GM19239 (cell line): ENCODE data around the gene TPK1.
"Not testable (repeated sequence)": the region's sequence is repeated elsewhere in the genome, so short reads cannot be mapped to it uniquely, and the experiment has no call there.

Experiments used
- DNase-seq: peaks from one replicate; pipeline ENCODE4 v3.0.0; 2011; ENCODE audit warnings: low spot score; ENCODE audit not compliant: insufficient read length
- FAIRE-seq: peaks from 2 replicates; lab custom pipeline; 2011; peaks lifted over from hg19 to GRCh38; lab: Jason Lieb, UNC

Gene TPK1

DNA sequence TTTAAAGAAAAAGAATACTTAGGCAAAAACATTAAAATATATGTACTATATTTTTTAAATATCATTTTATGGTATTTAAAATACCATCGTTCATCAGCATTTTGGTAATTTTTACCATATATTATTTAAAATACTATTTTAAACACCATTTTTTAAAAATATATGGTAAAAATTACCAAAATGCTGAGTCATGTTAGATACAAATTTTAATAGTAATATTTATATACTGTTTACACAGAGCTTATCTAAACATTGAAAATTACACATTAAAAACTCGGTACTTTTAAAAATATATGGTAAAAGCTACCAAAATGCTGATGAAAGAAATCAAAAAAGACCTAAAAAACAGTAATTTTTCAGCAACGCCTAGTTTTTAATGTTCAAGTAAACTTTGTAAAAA lies 105.6 kb downstream of the TPK1 start:
- FAIRE-seq, result no peak
- no peak for DNase-seq

DNA sequence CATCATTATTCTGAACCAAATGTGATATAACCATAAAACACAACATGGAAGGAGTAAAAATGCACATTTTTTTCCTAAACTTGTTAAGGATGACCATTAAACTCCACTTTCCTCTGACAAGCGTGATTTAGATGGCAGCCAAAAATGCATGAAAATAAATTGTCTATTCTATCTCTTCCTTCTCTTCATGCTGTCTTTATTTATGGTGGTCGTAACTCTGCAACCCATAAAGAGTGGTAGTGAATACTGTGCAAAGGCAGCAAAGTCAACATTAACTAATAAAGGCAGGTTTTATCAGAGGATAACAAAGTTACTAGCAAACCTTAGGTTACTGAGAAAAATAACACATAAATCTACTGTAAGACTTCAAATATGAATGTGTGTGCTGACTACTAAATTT lies 106.6 kb downstream of the TPK1 start:
- no peak for FAIRE-seq
- DNase-seq, result no peak

DNA sequence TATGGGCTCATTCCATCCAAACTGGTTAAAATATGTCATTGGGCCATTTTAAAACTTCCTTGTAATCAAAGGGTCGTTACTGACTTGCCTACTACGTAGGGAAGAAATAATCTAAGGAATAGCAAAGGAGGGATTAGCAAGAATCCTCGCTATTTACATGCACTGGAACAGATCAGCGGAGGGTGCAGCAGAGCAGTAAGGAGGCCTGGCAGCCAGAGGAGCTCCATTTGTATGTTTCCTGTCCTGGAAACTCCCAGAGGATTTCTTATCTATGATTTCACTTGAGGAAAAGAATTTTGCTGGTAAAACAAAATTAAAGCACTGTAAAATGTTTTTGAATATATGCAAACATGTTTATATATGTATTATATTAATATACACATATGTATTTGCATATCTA lies 107.3 kb downstream of the TPK1 start:
- no peak for DNase-seq
- no peak for FAIRE-seq

DNA sequence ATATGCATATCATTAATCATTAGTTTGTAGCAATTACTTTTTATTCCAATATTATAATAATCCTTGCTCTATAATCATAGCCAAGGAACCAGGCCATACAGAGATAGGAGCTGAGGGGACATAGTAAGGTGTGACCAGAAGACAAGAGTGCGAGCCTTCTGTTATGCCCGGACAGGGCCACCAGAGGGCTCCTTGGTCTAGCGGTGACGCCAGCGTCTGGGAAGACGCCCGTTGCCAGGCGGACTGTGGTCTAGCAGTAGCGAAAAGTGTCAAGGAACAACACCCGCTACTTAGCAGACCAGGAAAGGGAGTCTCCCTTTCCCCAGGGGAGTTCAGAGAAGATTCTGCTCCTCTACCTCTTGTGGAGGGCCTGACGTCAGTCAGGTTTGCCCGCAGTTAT lies 109.0 kb downstream of the TPK1 start:
- FAIRE-seq, DNase-seq: not testable (repeated sequence)

DNA sequence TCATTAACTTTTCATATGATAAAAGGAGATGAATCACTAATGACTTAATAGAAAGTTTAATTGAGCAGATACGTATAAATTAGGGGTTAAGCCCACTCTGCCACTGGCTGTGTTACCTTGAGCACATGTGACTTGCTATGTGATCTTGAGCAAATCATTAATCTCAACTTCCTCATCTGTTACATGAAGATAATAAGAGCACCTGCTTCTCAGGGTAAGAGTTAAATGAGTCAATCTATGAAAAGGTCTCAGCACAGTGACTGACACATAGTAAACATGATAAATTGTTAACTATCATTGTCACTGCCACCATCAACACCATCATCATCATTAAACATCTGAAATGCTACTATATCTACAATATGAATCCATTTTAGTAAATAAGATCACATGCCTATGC lies 110.8 kb downstream of the TPK1 start:
- FAIRE-seq, result no peak
- DNase-seq, result peak; percentile 7

DNA sequence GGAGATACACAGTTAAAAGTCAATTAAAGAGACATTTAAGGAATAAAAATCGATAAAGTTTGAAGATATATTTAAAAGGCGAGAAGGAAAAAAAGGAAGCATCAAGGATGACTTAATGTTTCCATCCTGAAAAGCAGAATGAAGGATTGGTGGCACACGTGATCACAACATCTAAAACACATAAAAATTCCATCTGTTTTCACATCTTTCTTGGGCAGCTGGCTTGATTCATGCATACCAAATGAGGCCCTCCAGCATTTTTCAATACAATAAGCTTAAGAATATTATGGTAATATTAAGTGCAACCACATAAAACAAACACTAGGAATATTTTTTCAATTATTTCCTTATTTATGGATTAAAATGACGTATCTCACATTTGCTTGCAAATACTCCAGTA lies 112.6 kb downstream of the TPK1 start:
- FAIRE-seq (no peak), DNase-seq (no peak)

DNA sequence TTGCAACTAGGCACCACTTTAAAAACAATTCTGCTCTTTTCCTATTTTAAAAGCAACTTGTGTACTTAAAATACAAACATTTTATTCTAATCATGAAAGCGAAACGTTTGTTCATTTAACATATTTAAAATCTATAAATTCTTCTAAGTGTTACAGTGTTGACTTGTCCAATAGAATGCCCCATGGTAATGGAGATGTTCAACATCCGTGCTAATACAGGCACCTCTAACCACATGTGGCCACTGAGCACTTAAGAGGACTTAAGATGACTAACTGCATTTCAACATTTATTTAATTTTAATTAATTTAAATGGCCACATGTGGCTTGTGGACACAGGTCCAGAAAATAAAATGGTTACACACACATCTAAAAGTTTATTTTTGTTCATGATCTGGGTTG lies 115.1 kb downstream of the TPK1 start:
- no peak for FAIRE-seq
- no peak for DNase-seq

DNA sequence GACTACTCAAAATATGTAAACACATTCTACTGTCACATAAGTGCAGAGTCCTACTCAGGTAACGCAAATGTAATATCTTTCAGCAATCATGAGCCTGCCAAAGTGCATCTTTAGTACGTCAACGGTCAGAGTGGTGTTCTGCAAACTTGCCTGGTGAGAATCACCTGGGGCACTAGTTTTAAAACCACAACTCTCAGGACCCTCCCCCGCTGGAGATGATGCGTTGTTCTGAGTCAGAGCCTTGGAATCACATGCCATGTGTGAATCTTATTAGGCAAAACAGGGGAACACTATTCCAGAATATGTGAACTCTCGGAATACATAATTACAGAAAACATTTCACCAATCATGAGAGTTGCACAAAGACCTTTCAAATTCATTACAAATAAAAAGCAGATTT lies 115.7 kb downstream of the TPK1 start:
- DNase-seq, result no peak
- no peak for FAIRE-seq

DNA sequence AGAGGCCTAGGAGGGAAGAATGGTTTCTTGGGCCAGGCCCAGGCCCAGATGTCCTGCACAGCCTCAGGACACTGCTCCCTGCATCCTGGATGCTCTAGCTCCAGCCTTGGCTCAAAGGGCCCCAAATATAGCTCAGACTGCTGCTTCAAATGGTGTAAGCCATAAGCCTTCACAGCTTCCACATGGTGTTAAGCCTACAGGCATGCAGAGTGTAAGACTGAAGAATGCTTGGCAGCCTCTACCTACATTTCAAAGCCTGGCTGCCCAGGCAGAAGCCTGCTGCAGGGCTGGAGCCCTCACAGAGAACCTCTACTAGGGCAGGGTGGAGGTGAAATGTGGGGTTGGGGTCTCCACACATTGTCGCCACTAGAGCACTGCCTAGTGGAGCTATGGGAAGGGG lies 118.1 kb downstream of the TPK1 start:
- FAIRE-seq, result no peak
- no peak for DNase-seq

DNA sequence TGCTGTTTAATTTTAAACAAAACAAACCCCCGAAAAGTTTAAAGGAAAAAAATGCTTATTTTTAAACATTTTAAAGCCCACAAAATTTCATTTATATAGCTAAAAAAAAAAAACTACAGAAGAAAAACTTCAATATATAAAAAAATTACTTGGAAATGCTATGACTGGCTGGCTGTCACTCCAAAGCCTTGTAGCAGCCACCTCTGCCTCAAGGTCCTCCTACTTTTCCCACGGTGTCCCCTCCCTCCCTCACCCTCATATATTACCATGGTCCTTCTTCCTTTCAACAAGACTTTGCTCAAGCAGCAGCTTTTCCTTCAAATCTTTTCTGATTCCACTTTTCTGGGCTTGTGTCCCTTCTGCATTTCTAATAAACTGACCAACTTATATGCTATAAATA lies 122.0 kb downstream of the TPK1 start:
- FAIRE-seq, result no peak

DNA sequence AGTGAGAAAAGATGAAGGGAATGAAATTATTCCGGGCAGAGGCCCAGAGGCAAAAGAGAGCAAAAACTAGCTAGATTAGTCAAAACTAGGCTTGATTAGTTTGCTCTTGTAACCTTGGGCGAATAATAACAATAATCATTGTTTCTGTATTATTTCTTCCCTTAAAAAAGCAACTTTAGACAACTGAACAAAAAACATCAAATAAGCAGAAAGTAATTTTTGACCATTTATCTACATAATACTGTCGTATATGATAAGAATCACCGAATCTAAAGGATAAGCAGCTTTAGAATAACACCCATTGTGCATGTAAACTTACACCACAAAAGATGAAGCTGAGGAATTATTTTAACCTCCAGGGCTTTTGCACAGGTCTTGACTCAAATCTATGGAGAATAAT lies 125.1 kb downstream of the TPK1 start:
- no peak for FAIRE-seq

More for the DNA sequence above, 122.0 kb downstream of the TPK1 start:
- DNase-seq, result no peak

DNA sequence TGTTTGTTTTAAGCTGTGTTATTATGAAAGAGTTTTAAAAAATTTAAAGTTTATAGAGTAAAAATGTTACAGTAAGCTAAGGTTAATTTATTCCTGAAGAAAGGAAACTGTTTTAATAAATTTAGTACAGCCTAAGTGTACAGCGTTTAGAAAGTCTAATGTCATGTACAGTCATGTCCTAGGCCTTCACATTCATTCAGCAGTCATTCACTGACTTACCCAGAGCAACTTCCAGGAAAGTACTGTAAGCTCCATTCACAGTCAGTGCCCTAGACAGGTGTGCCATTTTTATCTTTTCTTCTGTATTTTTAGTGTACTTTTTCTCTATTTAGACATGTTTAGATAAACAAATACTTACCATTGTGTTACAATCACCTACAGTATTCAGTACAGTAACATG lies 126.8 kb downstream of the TPK1 start:
- FAIRE-seq, result no peak
- DNase-seq, result no peak

More for the DNA sequence above, 125.1 kb downstream of the TPK1 start:
- no peak for DNase-seq

DNA sequence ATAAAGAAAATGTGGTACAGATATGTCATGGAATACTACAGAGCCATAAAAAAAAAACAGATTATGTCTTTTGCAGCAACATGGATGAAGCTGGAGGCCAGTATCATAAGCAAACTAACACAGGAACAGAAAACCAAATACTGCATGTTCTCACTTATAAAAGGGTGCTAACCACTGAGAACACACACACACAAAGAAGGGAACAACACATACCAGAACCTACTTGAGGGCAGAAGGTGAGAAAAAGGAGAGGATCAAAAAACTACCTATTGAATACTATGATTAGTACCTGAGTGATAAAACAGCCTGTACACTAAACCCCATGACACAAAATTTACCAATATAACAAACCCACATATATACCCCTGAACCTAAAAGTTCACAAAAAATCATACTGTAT lies 144.6 kb downstream of the TPK1 start:
- FAIRE-seq (no peak), DNase-seq (no peak)

DNA sequence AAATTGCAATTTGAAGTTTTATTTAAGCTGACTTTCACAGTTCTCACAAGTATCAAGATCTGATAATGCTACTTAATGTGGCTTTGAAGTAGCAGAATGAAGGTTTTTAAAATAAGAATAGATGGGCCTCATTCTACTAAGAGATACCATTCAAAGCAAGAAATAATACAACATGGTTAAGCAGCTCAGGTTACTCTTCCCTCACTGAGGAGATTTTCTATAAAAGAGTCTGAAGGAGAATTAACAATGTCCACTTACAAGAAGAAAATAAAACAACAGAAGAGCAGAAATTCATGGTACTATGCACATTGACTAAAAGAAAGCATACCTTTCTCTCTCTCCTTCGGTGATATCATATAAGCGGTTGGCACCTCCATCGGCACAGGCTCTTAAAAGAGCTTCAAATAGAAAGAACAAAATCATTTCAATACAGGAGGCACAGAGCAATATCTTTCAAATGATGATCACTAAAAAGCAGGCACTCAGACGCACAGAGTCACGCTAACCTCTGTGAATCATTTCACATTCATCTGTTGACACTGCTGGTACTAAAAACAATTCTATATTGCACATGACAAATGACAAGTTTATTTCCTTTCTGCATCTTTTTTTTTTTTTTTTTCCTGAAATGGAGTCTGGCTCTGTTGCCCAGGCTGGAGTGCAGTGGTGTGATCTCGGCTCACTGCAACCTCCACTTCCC lies 153.1 kb downstream of the TPK1 start:
- no peak for DNase-seq
- FAIRE-seq, result no peak

DNA sequence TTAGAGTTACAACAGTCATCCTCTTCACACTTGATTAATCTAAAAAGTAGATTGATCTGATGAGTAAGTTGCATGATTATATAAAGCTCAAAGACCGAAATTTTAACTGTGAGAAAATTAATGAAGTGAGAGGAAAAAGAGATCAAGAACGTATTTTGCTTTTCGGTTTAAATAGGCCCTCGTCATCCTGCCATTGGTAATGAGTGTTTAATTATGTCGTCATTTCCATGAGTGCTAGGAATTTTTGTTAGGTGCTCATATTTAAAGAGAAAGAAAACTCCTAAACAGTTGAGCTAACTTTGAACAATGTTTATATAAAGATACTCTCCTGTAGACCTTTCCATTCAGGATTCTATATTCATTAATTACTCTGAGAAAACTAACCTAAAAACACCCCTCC lies 159.4 kb downstream of the TPK1 start:
- FAIRE-seq (no peak), DNase-seq (no peak)

DNA sequence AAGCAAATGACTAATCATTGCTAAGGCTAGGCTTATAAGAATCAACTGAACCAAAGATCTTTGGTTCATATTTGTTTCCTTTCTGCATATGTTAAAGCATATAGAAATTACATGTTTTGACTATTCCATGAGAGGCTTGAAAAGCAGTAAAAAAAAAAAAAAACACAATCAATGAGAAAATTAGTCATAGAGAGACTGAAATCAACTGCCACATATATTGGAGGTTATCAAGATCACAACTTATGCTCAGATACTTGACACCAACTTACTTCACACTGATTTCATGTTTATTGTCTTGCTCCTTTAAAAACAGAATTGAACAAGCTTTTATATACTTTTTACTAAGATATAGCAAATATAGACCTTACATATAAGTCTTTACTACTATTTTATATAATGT lies 161.3 kb downstream of the TPK1 start:
- FAIRE-seq, result no peak
- DNase-seq, result no peak

DNA sequence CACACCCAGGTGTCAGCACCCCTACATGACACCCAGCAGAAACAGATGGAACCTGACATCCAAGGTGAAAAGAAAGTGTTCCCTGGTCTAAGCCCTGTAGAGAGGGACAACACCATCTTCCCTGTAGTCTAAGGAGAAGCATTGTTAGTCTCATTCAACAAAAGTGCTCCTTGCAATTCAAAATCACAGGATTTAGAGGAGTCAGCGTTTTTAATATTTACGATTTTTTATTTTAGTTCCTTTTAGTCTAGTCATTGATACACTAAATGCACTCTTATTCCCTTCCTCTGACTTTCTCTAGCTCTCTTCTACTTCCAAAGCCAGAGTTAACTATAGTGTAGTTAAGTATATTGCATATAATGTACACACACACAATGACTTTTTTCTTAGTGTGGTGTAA lies 163.0 kb downstream of the TPK1 start:
- no peak for FAIRE-seq
- no peak for DNase-seq

DNA sequence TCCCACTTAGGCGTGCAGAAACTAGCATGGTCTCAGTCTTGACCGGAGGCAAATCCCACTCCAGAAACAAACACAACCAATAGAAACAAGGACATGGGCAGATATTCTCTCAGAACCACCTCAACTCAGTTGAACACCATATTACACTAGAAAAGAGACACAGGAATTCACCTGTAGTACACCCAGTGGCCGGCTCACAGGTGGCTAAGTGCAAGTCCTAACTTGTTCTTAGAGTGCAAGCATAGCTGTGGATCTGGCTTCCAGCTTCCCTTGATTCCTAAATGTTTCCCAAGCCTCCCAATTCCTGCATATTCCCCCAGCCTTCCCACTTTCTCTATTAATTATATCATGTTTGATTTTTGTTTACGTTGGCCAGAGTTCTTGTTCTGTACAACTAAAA lies 164.4 kb downstream of the TPK1 start:
- FAIRE-seq (no peak), DNase-seq (no peak)

DNA sequence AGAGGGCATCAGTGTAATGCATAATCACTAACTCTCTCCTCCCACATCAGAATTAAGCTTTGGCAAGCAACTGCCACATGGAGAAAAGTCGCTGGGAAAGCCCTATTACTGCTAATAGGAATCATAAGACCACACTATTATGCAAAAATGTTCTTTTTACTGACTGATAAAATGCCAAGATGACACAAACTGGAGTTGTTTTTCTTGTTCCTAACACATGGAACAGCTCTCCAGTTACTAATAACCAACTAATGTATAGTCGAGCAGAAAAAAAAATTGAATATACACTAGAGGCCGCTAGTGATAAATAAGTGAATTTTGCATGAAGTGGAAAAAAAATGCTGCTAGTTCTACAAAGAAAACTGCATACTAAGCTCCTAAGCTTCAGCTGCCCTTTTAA lies 165.6 kb downstream of the TPK1 start:
- peak; percentile 67 for FAIRE-seq
- no peak for DNase-seq

DNA sequence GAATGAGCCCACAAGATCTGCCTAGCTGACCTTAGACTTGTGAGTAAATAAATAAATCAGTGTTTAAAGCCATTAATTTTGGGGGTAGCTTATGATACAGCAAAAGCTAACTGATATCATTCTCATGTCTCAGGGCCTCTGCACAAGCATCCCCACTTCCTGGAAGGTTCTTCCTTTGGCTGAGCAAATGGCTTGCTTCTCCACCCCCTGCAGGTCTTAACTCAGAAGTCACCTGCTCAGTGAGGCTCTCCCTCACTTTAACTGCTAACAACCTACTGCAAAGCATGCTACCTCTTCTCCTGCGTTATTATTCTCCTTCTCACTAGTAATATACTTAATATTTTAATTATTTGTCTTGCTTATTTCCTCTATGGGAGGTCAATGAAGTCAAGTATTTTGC lies 167.3 kb downstream of the TPK1 start:
- FAIRE-seq, result no peak
- DNase-seq, result no peak

DNA sequence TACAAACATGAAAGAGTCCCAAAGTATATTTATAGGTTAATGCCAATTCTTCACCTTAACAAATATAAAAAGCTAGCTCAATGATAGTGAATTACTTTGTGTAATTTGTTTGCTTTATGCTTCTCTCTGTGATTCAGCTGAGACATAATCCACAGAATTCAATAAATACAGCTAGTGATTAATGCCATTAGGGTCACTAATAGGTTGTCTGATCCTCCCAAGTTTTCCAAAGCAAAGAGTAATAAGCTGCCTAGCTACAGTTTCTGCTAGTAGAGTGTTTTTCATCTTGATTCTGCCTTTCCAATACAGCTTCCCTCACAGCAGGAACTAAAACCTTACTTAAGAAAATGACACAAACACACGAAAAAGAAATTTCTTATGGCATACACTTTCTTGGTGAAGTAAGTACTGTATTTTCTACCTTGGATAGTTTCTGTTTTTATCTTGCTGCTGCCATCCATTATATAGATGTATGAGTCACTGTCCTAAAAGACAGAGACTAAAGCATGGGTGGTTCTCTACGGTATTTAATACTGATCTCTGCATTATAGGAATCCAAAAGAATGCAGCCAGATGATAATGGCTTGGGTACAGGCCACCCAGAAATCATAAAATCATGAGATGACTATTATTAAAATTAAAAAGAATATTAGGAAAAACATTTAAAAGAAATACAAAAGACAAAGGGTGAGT lies 170.0 kb downstream of the TPK1 start:
- FAIRE-seq (no peak), DNase-seq (no peak)

DNA sequence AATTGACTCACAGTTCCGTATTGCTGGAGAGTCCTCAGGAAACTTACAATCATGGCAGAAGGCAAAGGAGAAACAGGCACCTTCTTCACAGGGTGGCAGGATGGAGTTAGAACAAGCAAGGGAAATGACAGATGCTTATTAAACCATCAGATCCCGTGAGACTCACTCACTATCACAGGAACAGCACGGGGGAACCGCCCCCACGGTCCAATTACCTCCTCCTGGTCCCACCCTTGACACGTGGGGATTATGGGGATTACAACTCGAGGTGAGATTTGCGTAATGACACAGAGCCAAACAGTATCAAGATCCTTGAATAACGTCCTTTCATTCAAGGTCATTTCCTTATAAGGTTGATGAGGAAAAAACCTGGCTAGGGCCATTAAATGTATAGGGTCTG lies 176.6 kb downstream of the TPK1 start:
- DNase-seq, result no peak

More for the DNA sequence above, 176.6 kb downstream of the TPK1 start:
- no peak for FAIRE-seq
